Testis (tissue), 2 donors: ENCODE data around the gene FRY.

Experiments used
- POLR2A ChIP-seq: fragments of 450-650 bp; IDR thresholded peaks from one replicate; pipeline ENCODE4 v1.6.1; 2017; ENCODE audit warnings: antibody characterized with exemption, mild to moderate bottlenecking, moderate library complexity
- TF ChIP-seq, protein P1 (sequence below), 3 experiments: fragments of 450-650 bp in 2 of 3; fragments of 200-600 bp in 1 of 3; sonication (generic) in 1 of 3; IDR thresholded peaks; one replicate each; pipeline ENCODE4 v1.5.1; 2016 to 2019; ENCODE audit warnings: antibody characterized with exemption in 3 of 3, mild to moderate bottlenecking in 2 of 3, moderate library complexity in 1 of 3

DNA sequence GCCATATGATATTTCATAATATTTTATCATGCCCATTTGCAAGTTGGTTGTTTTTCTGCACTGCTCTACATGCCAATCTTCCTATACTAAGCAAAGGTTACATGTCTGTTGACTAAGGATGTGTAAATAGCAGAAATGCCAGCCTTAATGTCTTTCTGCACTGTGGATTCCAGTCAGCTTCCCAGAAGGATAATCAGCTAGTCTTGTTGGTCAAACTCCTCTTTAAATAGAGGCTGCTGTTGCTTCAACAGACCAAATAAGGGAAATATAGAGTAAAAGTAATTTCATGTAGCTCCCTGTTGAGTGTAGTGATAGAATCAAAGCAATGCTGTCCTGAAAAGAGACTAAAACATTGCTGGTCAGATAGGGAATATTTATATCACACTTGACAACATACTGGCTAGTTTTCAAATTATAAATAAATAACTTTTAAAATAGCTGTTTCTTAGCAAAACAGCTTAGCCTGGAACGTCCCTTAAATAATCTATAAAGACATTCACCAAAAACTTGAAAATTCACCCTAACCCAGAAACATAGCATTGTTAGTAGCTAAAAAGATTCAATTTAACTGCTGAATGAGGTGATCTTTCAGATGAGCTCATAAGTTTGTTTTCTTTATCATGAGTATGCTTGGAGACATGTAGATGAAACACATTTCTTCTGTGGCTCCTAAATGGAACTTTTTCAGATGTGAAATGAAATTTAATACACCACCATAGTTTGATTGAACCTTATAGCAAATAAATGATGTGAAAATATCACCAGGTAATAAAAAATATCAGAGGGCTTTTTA, 56.6 kb downstream of the FRY start:
- no peak for TF ChIP-seq POLR2A
- TF ChIP-seq, protein P1, sequence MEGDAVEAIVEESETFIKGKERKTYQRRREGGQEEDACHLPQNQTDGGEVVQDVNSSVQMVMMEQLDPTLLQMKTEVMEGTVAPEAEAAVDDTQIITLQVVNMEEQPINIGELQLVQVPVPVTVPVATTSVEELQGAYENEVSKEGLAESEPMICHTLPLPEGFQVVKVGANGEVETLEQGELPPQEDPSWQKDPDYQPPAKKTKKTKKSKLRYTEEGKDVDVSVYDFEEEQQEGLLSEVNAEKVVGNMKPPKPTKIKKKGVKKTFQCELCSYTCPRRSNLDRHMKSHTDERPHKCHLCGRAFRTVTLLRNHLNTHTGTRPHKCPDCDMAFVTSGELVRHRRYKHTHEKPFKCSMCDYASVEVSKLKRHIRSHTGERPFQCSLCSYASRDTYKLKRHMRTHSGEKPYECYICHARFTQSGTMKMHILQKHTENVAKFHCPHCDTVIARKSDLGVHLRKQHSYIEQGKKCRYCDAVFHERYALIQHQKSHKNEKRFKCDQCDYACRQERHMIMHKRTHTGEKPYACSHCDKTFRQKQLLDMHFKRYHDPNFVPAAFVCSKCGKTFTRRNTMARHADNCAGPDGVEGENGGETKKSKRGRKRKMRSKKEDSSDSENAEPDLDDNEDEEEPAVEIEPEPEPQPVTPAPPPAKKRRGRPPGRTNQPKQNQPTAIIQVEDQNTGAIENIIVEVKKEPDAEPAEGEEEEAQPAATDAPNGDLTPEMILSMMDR (IDR thresholded peaks at IDR 0.05): no peak
